ENCODE measurements around the gene GNLY. TPM values are rescaled to one million over a fixed set of nuclear protein-coding genes. Genes with fewer than 3 reads are reported as not detected.
A peak's percentile ranks its signal among the peaks of the same experiment; 100 is the strongest.
"Not testable (repeated sequence)": the region's sequence is repeated elsewhere in the genome, so short reads cannot be mapped to it uniquely, and the experiment has no call there.

Gene GNLY
- total and polyA plus RNA-seq, 5 donors, result 1.4 to 2.6 (median 2.2) TPM; not detected in 1

GRCh38 chr2:85655961-85656417 is 38.2 kb upstream of the GNLY start:
- no peaks in the 10 kb centered on the region for H3K4me1 ChIP-seq (ENCODE audit: control insufficient read depth, insufficient read depth, low read length)
- no peak for DNase-seq
- intact Hi-C loops (cut with DNase I), result no loop called here
- H3K9me3 ChIP-seq (ENCODE audit: control insufficient read depth, low read length), result no peaks in the 10 kb centered on the region
- no peaks in the 10 kb centered on the region for H3K27me3 ChIP-seq (ENCODE audit: control insufficient read depth, insufficient read depth)
- WGBS, result 86% methylated on average over 7 of the region's 7 CpGs
- H3K27ac ChIP-seq (ENCODE audit: low read length), result no peak overlapping the region
- no peak for ATAC-seq
- H3K4me3 ChIP-seq (ENCODE audit: low read length), result no peak overlapping the region

GRCh38 chr2:85656468-85656867 is 37.7 kb upstream of the GNLY start:
- WGBS, result 87% methylated on average over 3 of the region's 3 CpGs
- H3K27me3 ChIP-seq (ENCODE audit: control insufficient read depth, insufficient read depth), result no peaks in the 10 kb centered on the region

GRCh38 chr2:85657399-85657798 is 36.8 kb upstream of the GNLY start:
- WGBS, result 92% methylated on average over 4 of the region's 4 CpGs
- H3K27ac ChIP-seq (ENCODE audit: low read length); DNase-seq; H3K4me1 ChIP-seq (ENCODE audit: control insufficient read depth, insufficient read depth, low read length); intact Hi-C loops (cut with DNase I); H3K4me3 ChIP-seq (ENCODE audit: low read length); H3K9me3 ChIP-seq (ENCODE audit: control insufficient read depth, low read length); H3K27me3 ChIP-seq (ENCODE audit: control insufficient read depth, insufficient read depth); ATAC-seq: not testable (repeated sequence)

More at GRCh38 chr2:85656468-85656867, 37.7 kb upstream of the GNLY start:
- H3K9me3 ChIP-seq (ENCODE audit: control insufficient read depth, low read length), result no peaks in the 10 kb centered on the region
- H3K27ac ChIP-seq (ENCODE audit: low read length), result no peak overlapping the region
- no peaks in the 10 kb centered on the region for H3K4me1 ChIP-seq (ENCODE audit: control insufficient read depth, insufficient read depth, low read length)
- no peak overlapping the region for H3K4me3 ChIP-seq (ENCODE audit: low read length)
- no peak for DNase-seq
- ATAC-seq, result no peak
- intact Hi-C loops (cut with DNase I), result no loop called here

GRCh38 chr2:85659324-85659981 is 34.7 kb upstream of the GNLY start:
- no peak overlapping the region for H3K27ac ChIP-seq (ENCODE audit: low read length)
- 91% methylated on average over 13 of the region's 13 CpGs for WGBS
- no peaks in the 10 kb centered on the region for H3K9me3 ChIP-seq (ENCODE audit: control insufficient read depth, low read length)
- ATAC-seq (no peak), DNase-seq (no peak)
- intact Hi-C loops (cut with DNase I), result no loop called here
- H3K27me3 ChIP-seq (ENCODE audit: control insufficient read depth, insufficient read depth), result no peaks in the 10 kb centered on the region
- H3K4me3 ChIP-seq (ENCODE audit: low read length), result no peak overlapping the region
- H3K4me1 ChIP-seq (ENCODE audit: control insufficient read depth, insufficient read depth, low read length), result peaks cover 4% of the 10 kb centered on the region

- DNase-seq; intact Hi-C loops (cut with DNase I); ATAC-seq; H3K27me3 ChIP-seq (ENCODE audit: control insufficient read depth, insufficient read depth); H3K4me1 ChIP-seq (ENCODE audit: control insufficient read depth, insufficient read depth, low read length); H3K9me3 ChIP-seq (ENCODE audit: control insufficient read depth, low read length); H3K4me3 ChIP-seq (ENCODE audit: low read length); H3K27ac ChIP-seq (ENCODE audit: low read length): not testable (repeated sequence)
- WGBS, result 97% methylated on average over 11 of the region's 11 CpGs
Measured at GRCh38 chr2:85660301-85660700, 33.9 kb upstream of the GNLY start.

- peak overlapping the region; percentile 27 for H3K27ac ChIP-seq (ENCODE audit: low read length)
Measured at GRCh38 chr2:85660725-85661124, 33.4 kb upstream of the GNLY start.

GRCh38 chr2:85661139-85661858 is 32.9 kb upstream of the GNLY start:
- no peak overlapping the region for H3K4me3 ChIP-seq (ENCODE audit: low read length)
- peaks cover 4% of the 10 kb centered on the region for H3K4me1 ChIP-seq (ENCODE audit: control insufficient read depth, insufficient read depth, low read length)
- DNase-seq, result peak; percentile 69 to 75 (median 75)

More at GRCh38 chr2:85660725-85661124, 33.4 kb upstream of the GNLY start:
- no peak for ATAC-seq
- Histone ChIP-seq H3K9me3 (ENCODE audit: control insufficient read depth, low read length) (no peaks in the 10 kb centered on the region), H3K4me3 (ENCODE audit: low read length) (no peak overlapping the region), H3K27me3 (ENCODE audit: control insufficient read depth, insufficient read depth) (no peaks in the 10 kb centered on the region), H3K4me1 (ENCODE audit: control insufficient read depth, insufficient read depth, low read length) (peaks cover 4% of the 10 kb centered on the region)
- intact Hi-C loops (cut with DNase I), result no loop called here
- DNase-seq, result no peak
- 80% methylated on average over 7 of the region's 7 CpGs for WGBS

GRCh38 chr2:85662899-85663593 is 31.1 kb upstream of the GNLY start:
- DNase-seq, result peak in 1 of 3 donors; percentile 63

More at GRCh38 chr2:85661139-85661858, 32.9 kb upstream of the GNLY start:
- H3K9me3 ChIP-seq (ENCODE audit: control insufficient read depth, low read length), result no peaks in the 10 kb centered on the region
- intact Hi-C loops (cut with DNase I), result no loop called here
- peak overlapping the region; percentile 38 for H3K27ac ChIP-seq (ENCODE audit: low read length)
- ATAC-seq, result peak; percentile 56 to 80
- no peaks in the 10 kb centered on the region for H3K27me3 ChIP-seq (ENCODE audit: control insufficient read depth, insufficient read depth)
- WGBS, result 64% methylated on average over 14 of the region's 14 CpGs

GRCh38 chr2:85663594-85664565 is 30.3 kb upstream of the GNLY start:
- no peak overlapping the region for H3K27ac ChIP-seq (ENCODE audit: low read length)
- H3K9me3 ChIP-seq (ENCODE audit: control insufficient read depth, low read length), result no peaks in the 10 kb centered on the region
- DNase-seq (no peak), ATAC-seq (no peak)
- no peaks in the 10 kb centered on the region for H3K27me3 ChIP-seq (ENCODE audit: control insufficient read depth, insufficient read depth)
- peaks cover 4% of the 10 kb centered on the region for H3K4me1 ChIP-seq (ENCODE audit: control insufficient read depth, insufficient read depth, low read length)
- intact Hi-C loops (cut with DNase I), result no loop called here
- WGBS, result 96% methylated on average over 23 of the region's 23 CpGs
- no peak overlapping the region for H3K4me3 ChIP-seq (ENCODE audit: low read length)

More at GRCh38 chr2:85662899-85663593, 31.1 kb upstream of the GNLY start:
- Histone ChIP-seq H3K27me3 (ENCODE audit: control insufficient read depth, insufficient read depth) (no peaks in the 10 kb centered on the region), H3K27ac (ENCODE audit: low read length) (peak overlapping the region; percentile 13), H3K4me3 (ENCODE audit: low read length) (no peak overlapping the region), H3K4me1 (ENCODE audit: control insufficient read depth, insufficient read depth, low read length) (peaks cover 4% of the 10 kb centered on the region), H3K9me3 (ENCODE audit: control insufficient read depth, low read length) (no peaks in the 10 kb centered on the region)
- intact Hi-C loops (cut with DNase I), result no loop called here
- peak; percentile 63 to 87 for ATAC-seq
- 84% methylated on average over 10 of the region's 10 CpGs for WGBS

- Histone ChIP-seq H3K9me3 (ENCODE audit: control insufficient read depth, low read length) (no peaks in the 10 kb centered on the region), H3K4me1 (ENCODE audit: control insufficient read depth, insufficient read depth, low read length) (peaks cover 4% of the 10 kb centered on the region), H3K27ac (ENCODE audit: low read length) (no peak overlapping the region), H3K27me3 (ENCODE audit: control insufficient read depth, insufficient read depth) (no peaks in the 10 kb centered on the region), H3K4me3 (ENCODE audit: low read length) (no peak overlapping the region)
- intact Hi-C loops (cut with DNase I), result no loop called here
- ATAC-seq (no peak), DNase-seq (no peak)
- 90% methylated on average over 11 of the region's 11 CpGs for WGBS
Measured at GRCh38 chr2:85665264-85665937, 28.8 kb upstream of the GNLY start.

Measured in right cardiac atrium (tissue), 5 donors.